H1 (cell line): ENCODE data around the gene PAXX. TPM values are rescaled to one million over a fixed set of nuclear protein-coding genes. Genes with fewer than 3 reads are reported as not detected.

ENCODE experiments used
- CTCF ChIA-PET: fragments of 300-600 bp; sonication (Branson Sonifier 250); formaldehyde crosslinking; loops from one replicate; lab custom pipeline; 2021; ENCODE audit not compliant: partially characterized antibody; lab: Charles Lee
- POLR2A ChIA-PET: fragments of 300-600 bp; sonication (Branson Sonifier 250); formaldehyde crosslinking; loops from one replicate; lab custom pipeline; 2021; ENCODE audit warnings: inconsistent platforms; ENCODE audit not compliant: partially characterized antibody; lab: Charles Lee
- DNase-seq, 2 experiments: peaks; one replicate each; pipeline versions ENCODE4 v3.0.0 to v3.0.0-alpha.2; 2010 to 2022; ENCODE audit warnings: low spot score in 2 of 2, low read depth in 1 of 2, mixed read lengths in 1 of 2
- FAIRE-seq: peaks from 2 replicates; lab custom pipeline; 2011; peaks lifted over from hg19 to GRCh38; lab: Jason Lieb, UNC
- H2AFZ ChIP-seq: 2 replicates; pipeline ENCODE4 v1.8.1; 2012; ENCODE audit warnings: low read length, inconsistent platforms
- H2AK5ac ChIP-seq: 2 replicates; pipeline ENCODE4 v1.6.1; 2013; ENCODE audit warnings: low read depth, low read length
- H2BK120ac ChIP-seq: replicated peaks from 2 replicates; pipeline ENCODE3; 2013; ENCODE audit warnings: low read depth, low read length, inconsistent platforms
- H2BK12ac ChIP-seq: 2 replicates; pipeline ENCODE4 v1.6.1; 2013; ENCODE audit warnings: low read depth, low read length
- H2BK15ac ChIP-seq: 2 replicates; pipeline ENCODE4 v1.6.1; 2013; ENCODE audit warnings: low read length
- H2BK20ac ChIP-seq: 2 replicates; pipeline ENCODE4 v1.6.1; 2013; ENCODE audit warnings: low read length
- H2BK5ac ChIP-seq: 2 replicates; pipeline ENCODE4 v1.6.1; 2013; ENCODE audit warnings: low read depth, low read length
- H3K14ac ChIP-seq: 2 replicates; pipeline ENCODE4 v1.6.1; 2013; ENCODE audit warnings: inconsistent platforms; ENCODE audit not compliant: insufficient read length
- H3K18ac ChIP-seq: 2 replicates; pipeline ENCODE4 v1.6.1; 2013; ENCODE audit warnings: low read length; ENCODE audit errors: extremely low read depth
- H3K23ac ChIP-seq: 2 replicates; pipeline ENCODE4 v1.6.1; 2013; ENCODE audit warnings: inconsistent platforms; ENCODE audit not compliant: insufficient read length
- H3K23me2 ChIP-seq: 2 replicates; pipeline ENCODE4 v1.6.1; 2013; ENCODE audit warnings: low read depth, low read length
- H3K27ac ChIP-seq: 2 replicates; pipeline ENCODE4 v1.6.1; 2011; ENCODE audit warnings: low read depth, low read length, inconsistent platforms
- H3K27me3 ChIP-seq, 4 experiments: replicated peaks in 1 of 4; 1 replicate in 1 of 4; 2 replicates in 3 of 4; pipeline versions ENCODE4 v1.6.1 to v1.8.1; 2011 to 2013; ENCODE audit warnings: low read length in 3 of 4, mild to moderate bottlenecking in 3 of 4, inconsistent platforms in 2 of 4, mixed read lengths in 2 of 4, moderate library complexity in 1 of 4; ENCODE audit not compliant: control insufficient read depth in 3 of 4, insufficient read depth in 3 of 4; ENCODE audit errors: extremely low read depth in 1 of 4
- H3K36me3 ChIP-seq, 4 experiments: 2 replicates each; pipeline versions ENCODE4 v1.6.1 to v1.8.1; 2011 to 2013; ENCODE audit warnings: mild to moderate bottlenecking in 4 of 4, low read length in 3 of 4, moderate library complexity in 2 of 4, control low read depth in 1 of 4, inconsistent platforms in 1 of 4; ENCODE audit not compliant: insufficient read depth in 4 of 4, control insufficient read depth in 2 of 4
- H3K4ac ChIP-seq: replicated peaks from 2 replicates; pipeline ENCODE3; 2013; ENCODE audit warnings: low read length, low read depth, mixed read lengths, inconsistent platforms; ENCODE audit not compliant: insufficient read length
- H3K4me1 ChIP-seq, 4 experiments: replicated peaks in 1 of 4; 1 replicate in 1 of 4; 2 replicates in 3 of 4; pipeline versions ENCODE4 v1.6.1 to v1.8.1; 2011 to 2013; ENCODE audit warnings: low read length in 3 of 4, inconsistent platforms in 2 of 4, mixed read lengths in 1 of 4; ENCODE audit not compliant: insufficient read depth in 4 of 4, control insufficient read depth in 3 of 4
- H3K4me2 ChIP-seq, 2 experiments: 2 replicates each; pipeline versions ENCODE4 v1.6.1 to v1.8.1; 2011 to 2013; ENCODE audit warnings: low read depth in 2 of 2, low read length in 2 of 2, control low read depth in 1 of 2, inconsistent platforms in 1 of 2, mild to moderate bottlenecking in 1 of 2; ENCODE audit not compliant: insufficient read depth in 1 of 2
- H3K4me3 ChIP-seq, 4 experiments: fragments of 200-600, 300-600 bp in 1 of 4; sonication (generic), shearing (Covaris generic), sonication (Bioruptor Twin) in 1 of 4; 2 replicates each; pipeline versions ENCODE4 v1.5.1 to v1.8.1; 2011 to 2016; ENCODE audit warnings: low read length in 4 of 4, low read depth in 3 of 4, control low read depth in 2 of 4, inconsistent platforms in 2 of 4, mild to moderate bottlenecking in 2 of 4, mixed read lengths in 1 of 4, moderate library complexity in 1 of 4; ENCODE audit not compliant: insufficient read depth in 2 of 4; ENCODE audit errors: extremely low read depth in 1 of 4
- H3K56ac ChIP-seq: replicated peaks from 2 replicates; pipeline ENCODE3; 2013; ENCODE audit warnings: low read depth, mild to moderate bottlenecking, mixed read lengths, low read length, inconsistent platforms; ENCODE audit not compliant: insufficient read length
- H3K79me1 ChIP-seq: 2 replicates; pipeline ENCODE4 v1.6.1; 2013; ENCODE audit warnings: low read depth, low read length, control low read depth
- H3K79me2 ChIP-seq, 2 experiments: 2 replicates each; pipeline versions ENCODE4 v1.6.1 to v1.8.1; 2012 to 2013; ENCODE audit warnings: low read length in 2 of 2, mild to moderate bottlenecking in 2 of 2, inconsistent platforms in 1 of 2; ENCODE audit not compliant: insufficient read depth in 2 of 2, control insufficient read depth in 1 of 2
- H3K9ac ChIP-seq, 4 experiments: replicated peaks in 1 of 4; 1 replicate in 1 of 4; 2 replicates in 3 of 4; pipeline versions ENCODE4 v1.6.1 to v1.8.1; 2011 to 2013; ENCODE audit warnings: low read depth in 3 of 4, low read length in 3 of 4, control low read depth in 2 of 4, mild to moderate bottlenecking in 2 of 4, moderate library complexity in 2 of 4, inconsistent platforms in 1 of 4; ENCODE audit errors: extremely low read depth in 1 of 4
- H3K9me3 ChIP-seq, 2 experiments: 2 replicates each; pipeline versions ENCODE4 v1.6.1 to v1.8.1; 2012 to 2013; ENCODE audit warnings: mild to moderate bottlenecking in 2 of 2, moderate library complexity in 2 of 2, control low read depth in 1 of 2, inconsistent platforms in 1 of 2, low read depth in 1 of 2, low read length in 1 of 2, mixed read lengths in 1 of 2; ENCODE audit not compliant: insufficient read depth in 2 of 2
- H4K20me1 ChIP-seq, 2 experiments: replicated peaks in 1 of 2; 2 replicates each; pipeline versions ENCODE3 to v1.8.1; 2011 to 2013; ENCODE audit warnings: inconsistent platforms in 2 of 2, low read length in 2 of 2, mild to moderate bottlenecking in 1 of 2; ENCODE audit not compliant: insufficient read depth in 2 of 2, control insufficient read depth in 1 of 2
- H4K5ac ChIP-seq: 2 replicates; pipeline ENCODE4 v1.6.1; 2013; ENCODE audit warnings: low read length, low read depth, mixed read lengths, inconsistent platforms; ENCODE audit not compliant: insufficient read length
- H4K8ac ChIP-seq: 2 replicates; pipeline ENCODE4 v1.8.0; 2013; ENCODE audit warnings: mild to moderate bottlenecking, moderate library complexity, low read length, inconsistent platforms; ENCODE audit not compliant: insufficient read depth; ENCODE audit errors: extremely low read depth
- H4K91ac ChIP-seq: replicated peaks from 2 replicates; pipeline ENCODE3; 2013; ENCODE audit warnings: low read length, mixed read lengths, inconsistent platforms; ENCODE audit not compliant: insufficient read length
- CEBPB ChIP-seq: IDR thresholded peaks from 2 replicates; pipeline ENCODE4 v1.6.1; 2012; ENCODE audit warnings: low read depth, low read length
- WGBS, 2 experiments: shearing (Covaris generic) in 1 of 2; methylation state at CpG; one replicate each; pipeline versions ENCODE4 v1.1.6 to v1.1.7; 2013 to 2015; ENCODE audit warnings: low lambda C conversion rate in 2 of 2, mixed read lengths in 2 of 2, inconsistent platforms in 1 of 2, low coverage in 1 of 2, missing lambda C conversion rate in 1 of 2; ENCODE audit not compliant: insufficient replicate concordance in 2 of 2, insufficient coverage in 1 of 2, insufficient read length in 1 of 2; ENCODE audit errors: extremely low coverage in 1 of 2, missing lambda C conversion rate in 1 of 2; 5-methylcytosine and 5-hydroxymethylcytosine counted together
- polyA plus RNA-seq, 7 experiments: library from polyadenylated mRNA; depleted of rRNA in 3 of 7; stranded (reverse) in 5 of 7; unstranded in 2 of 7; fragments of >200 nt in 5 of 7; fragments of 200-250 nt in 2 of 7; gene quantifications; 1 replicate in 5 of 7; 2 replicates in 1 of 7; 4 replicates in 1 of 7; pipeline versions ENCODE4 v1.2.1 to v1.2.3, GENCODE V29; 2011 to 2013; ENCODE audit warnings: missing spikeins in 2 of 7, mixed read lengths in 2 of 7
- total RNA-seq: library from RNA; stranded (reverse); fragmentation: NEBNext Ultra II Directional; extraction: Animal tissue kit (Norgen Biotek cat#: 25700); gene quantifications from 2 replicates; pipeline ENCODE4 v1.2.1, GENCODE V29; 2021

The PAXX gene
- total and polyA plus RNA-seq, 2 of the 8 experiments (the other 6 are each of a cell fraction or from before 2014, with no cell fraction given), result 43.4 to 45.9 TPM

GRCh38 chr9:136942881-136943230 is 49.4 kb upstream of the PAXX start:
- Histone ChIP-seq H3K4me2 (peak overlapping the region; percentile 64 to 66), H3K4me3 (peak overlapping the region in 1 of 4 experiments; percentile 95; a peak in 1 of 8 replicates), H3K79me2 (peaks cover 0 to 3% of the 10 kb centered on the region in 2 experiments; a peak in 1 of 4 replicates), H3K36me3 (peaks cover 12 to 34% (median 16%) of the 10 kb centered on the region in 4 experiments; a peak in 7 of 8 replicates), H2BK120ac (no peak overlapping the region), H3K18ac (no peak overlapping the region), H3K23ac (no peak overlapping the region), H2AK5ac (no peak overlapping the region), H2AFZ (no peak overlapping the region), H2BK5ac (no peak overlapping the region), H4K91ac (no peak overlapping the region), H4K5ac (no peak overlapping the region), H3K9ac (no peak overlapping the region), H3K9me3 (no peaks in the 10 kb centered on the region), H3K56ac (no peak overlapping the region), H4K8ac (no peak overlapping the region), H3K4me1 (peaks cover 0 to 17% (median 11%) of the 10 kb centered on the region in 4 experiments; a peak in 5 of 7 replicates), H2BK20ac (no peak overlapping the region), H3K79me1 (no peaks in the 10 kb centered on the region), H3K27ac (no peak overlapping the region), H3K23me2 (peaks cover 5% of the 10 kb centered on the region; the same call in 1 of the 2 replicates), H2BK12ac (no peak overlapping the region), H3K14ac (no peak overlapping the region), H2BK15ac (no peak overlapping the region), H3K27me3 (no peaks in the 10 kb centered on the region), H3K4ac (no peak overlapping the region), H4K20me1 (peaks cover 7 to 27% of the 10 kb centered on the region in 2 experiments)
- 85% methylated on average over 6 of the region's 16 CpGs; no CpG with 5 or more reads in 1 of the 2 experiments for WGBS, 2 experiments
- no peak for DNase-seq
- no peak for FAIRE-seq
- ChIA-PET CTCF (interaction anchor here (0.9 to 2.1 kb wide), 3 partner anchors 46 to 125 kb away, joined by 3 to 5 read pairs (median 3); partner anchors contain the start of gene AJM1), POLR2A (interaction anchor here (1.7 to 2.1 kb wide), 2 partner anchors 83 to 95 kb away, joined by 4 to 9 read pairs; no protein-coding TSS in a partner anchor)
- TF ChIP-seq CEBPB, result no peak
